ENCODE results near the gene DNAJC2.

Gene DNAJC2

GRCh38 chr7:103344453-103345149 lies at the start of gene DNAJC2:
TSS of gene DNAJC2 (minus strand) at chr7:103344767. CDS start at chr7:103344622, 145 bp downstream.
- DNase-seq = peak; percentile 90

- no peak for DNase-seq
Observed at GRCh38 chr7:103391976-103392375, 47.4 kb upstream of the DNAJC2 start.

GRCh38 chr7:103391150-103391549 lies 46.6 kb upstream of the DNAJC2 start:
- DNase-seq = no peak

GRCh38 chr7:103389263-103389662 lies 44.7 kb upstream of the DNAJC2 start:
- no peak for DNase-seq

GRCh38 chr7:103388469-103389140 lies 44.0 kb upstream of the DNAJC2 start:
- DNase-seq = no peak

GRCh38 chr7:103387242-103387641 lies 42.7 kb upstream of the DNAJC2 start:
- no peak for DNase-seq

GRCh38 chr7:103382032-103382402 lies 37.5 kb upstream of the DNAJC2 start:
- DNase-seq = no peak

GRCh38 chr7:103381280-103382031 lies 36.9 kb upstream of the DNAJC2 start:
- DNase-seq = no peak

- DNase-seq = no peak
Observed at GRCh38 chr7:103380395-103381191, 36.0 kb upstream of the DNAJC2 start.

- no peak for DNase-seq
Observed at GRCh38 chr7:103379270-103379975, 34.9 kb upstream of the DNAJC2 start.

- no peak for DNase-seq
Observed at GRCh38 chr7:103373866-103374643, 29.5 kb upstream of the DNAJC2 start.

- DNase-seq = no peak
Observed at GRCh38 chr7:103369432-103369831, 24.9 kb upstream of the DNAJC2 start.

GRCh38 chr7:103349805-103350204 lies 5.2 kb upstream of the DNAJC2 start:
- DNase-seq = no peak

- DNase-seq = no peak
Observed at GRCh38 chr7:103348959-103349358, 4.4 kb upstream of the DNAJC2 start.

GRCh38 chr7:103348452-103348851 lies 3.9 kb upstream of the DNAJC2 start:
- DNase-seq = peak; percentile 18

- DNase-seq = peak; percentile 92
Observed at GRCh38 chr7:103347507-103348267, 3.1 kb upstream of the DNAJC2 start, which contains the start of gene PSMC2. TSS of gene PSMC2 (plus strand) at chr7:103347643. CDS start at chr7:103347712, 69 bp downstream.

- no peak for DNase-seq
Observed at GRCh38 chr7:103346396-103346795, 1.8 kb upstream of the DNAJC2 start.

GRCh38 chr7:103343758-103344452 lies 662 bp downstream of the DNAJC2 start:
- peak; percentile 39 for DNase-seq

GRCh38 chr7:103343332-103343731 lies 1.2 kb downstream of the DNAJC2 start:
- DNase-seq = no peak

- no peak for DNase-seq
Observed at GRCh38 chr7:103341466-103341865, 3.1 kb downstream of the DNAJC2 start.

Data from CD4-positive, alpha-beta T cell treated with Interleukin-17A for 1 hour (primary cell).